Putamen (tissue), 1 donor: ENCODE data around the gene DPH6.
"Not testable (repeated sequence)": the region's sequence is repeated elsewhere in the genome, so short reads cannot be mapped to it uniquely, and the experiment has no call there.

Experiments
- DNase-seq: peaks from one replicate; pipeline ENCODE4 v3.0.0-alpha.2; 2016; ENCODE audit warnings: low spot score

DPH6 gene

DNA sequence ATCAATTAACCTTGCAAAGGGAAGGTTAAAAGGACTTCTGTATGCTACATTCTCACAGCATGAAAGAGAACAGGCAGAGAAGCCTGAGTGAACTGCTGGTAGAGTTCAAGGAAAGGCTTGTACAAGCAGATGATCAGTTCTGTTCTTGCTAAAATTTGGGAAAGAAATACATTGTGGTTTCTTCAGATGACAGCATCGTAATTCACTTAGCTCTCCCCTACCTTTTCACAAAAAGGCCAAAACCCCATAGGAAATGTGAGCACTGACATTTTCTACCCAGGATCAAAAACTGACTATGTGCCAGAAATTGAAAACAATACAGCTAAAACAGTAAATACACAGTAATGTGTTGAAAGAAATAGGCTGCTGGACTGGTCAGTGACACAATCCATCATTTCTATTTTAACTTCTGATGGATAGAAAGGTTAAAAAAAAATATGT is 216.4 kb downstream of the DPH6 start:
- DNase-seq = no peak

DNA sequence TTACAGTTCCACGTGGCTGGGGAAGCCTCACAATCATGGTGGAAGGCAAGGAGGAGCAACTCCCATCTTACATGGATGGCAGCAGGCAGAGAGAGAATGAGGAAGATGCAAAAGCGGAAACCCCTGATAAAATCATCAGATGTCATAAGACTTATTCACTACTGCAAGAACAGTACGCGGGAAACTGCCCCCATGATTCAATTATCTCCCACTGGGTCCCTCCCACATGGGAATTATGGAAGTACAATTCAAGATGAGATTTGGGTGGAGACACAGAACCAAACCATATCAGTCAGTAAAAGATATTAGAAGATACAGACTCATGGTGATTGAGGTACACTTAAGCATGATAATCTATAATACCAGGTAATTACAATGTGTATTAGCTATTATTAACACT is 217.1 kb downstream of the DPH6 start:
- not testable (repeated sequence) for DNase-seq

DNA sequence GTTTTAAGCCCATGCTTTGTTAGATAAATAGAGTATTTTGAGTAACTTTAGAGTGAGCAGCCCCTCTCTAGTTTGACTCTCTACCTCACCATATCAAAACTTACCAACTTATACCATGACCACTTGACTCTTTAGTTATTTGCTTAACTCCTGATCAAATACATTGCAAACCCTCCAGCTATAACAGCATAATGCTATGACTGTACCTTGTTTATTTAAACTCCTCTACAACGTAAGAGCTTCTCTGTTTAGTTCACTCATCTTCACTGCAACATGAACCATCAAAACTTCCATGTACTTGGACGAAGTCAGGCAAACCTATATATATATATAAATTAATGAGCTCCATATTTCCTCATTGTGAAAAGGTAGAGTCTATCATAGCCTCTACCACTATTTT is 218.2 kb downstream of the DPH6 start:
- no peak for DNase-seq

DNA sequence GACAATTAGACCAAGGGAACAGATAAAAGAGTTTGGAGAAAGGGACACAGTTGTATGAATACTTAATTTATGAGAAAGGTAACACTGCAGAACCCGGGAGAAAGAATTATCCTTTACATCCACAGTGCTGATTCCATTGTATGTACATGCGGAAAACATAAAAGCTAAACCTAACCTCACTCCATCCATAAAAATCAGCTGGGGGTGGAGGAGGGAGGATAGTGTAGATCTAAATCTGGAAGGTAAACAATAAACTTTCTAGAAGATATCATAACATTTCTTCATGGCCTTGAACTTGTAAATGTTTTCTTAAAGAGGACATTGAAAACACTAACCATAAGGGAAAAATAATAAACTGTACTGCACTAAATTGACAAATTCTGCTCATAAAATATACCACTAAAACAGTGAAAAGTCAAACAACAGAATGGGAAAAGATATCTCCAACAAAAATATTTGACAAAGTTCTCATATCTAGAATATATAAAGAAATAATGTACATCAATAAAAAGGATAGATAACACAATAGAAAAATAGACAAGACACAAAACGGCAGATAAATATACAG is 220.5 kb downstream of the DPH6 start:
- no peak for DNase-seq

DNA sequence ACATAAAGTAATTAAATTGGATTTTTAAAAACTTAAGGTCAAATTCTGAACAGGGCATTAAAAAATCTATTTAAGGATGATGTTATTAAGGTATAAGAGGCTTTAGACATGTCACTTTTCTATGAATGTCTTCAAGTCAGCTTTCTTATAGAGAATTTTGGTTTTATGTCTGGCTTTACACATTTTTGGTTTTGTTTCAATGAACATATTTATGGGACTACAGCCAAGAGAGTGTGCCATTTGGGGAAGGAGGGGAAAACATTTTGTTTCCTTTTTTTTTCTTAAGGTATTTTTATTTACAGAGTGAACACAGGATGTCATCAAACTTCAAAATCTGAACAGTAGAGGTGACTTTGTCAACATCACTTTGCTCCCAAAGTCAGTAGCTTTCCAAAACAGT is 222.8 kb downstream of the DPH6 start:
- DNase-seq = no peak

DNA sequence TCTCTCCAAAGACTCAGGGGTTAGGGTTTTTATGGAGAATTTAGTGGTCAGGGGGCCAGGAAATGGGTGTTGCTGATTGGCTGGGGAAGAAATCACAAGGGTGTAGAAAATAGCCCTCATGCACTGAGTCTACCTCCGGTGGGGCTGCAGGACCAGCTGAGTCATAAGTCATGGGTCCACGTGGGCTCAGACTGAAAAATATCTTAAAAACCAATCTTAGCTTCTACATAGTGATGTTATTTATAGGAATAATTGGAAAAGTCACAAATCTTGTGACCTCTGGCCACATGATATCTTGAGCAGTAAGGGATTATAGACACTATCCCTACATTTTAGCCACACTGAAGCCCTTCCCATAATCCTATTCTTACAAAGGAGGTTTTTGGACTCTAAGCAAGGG is 224.0 kb downstream of the DPH6 start:
- no peak for DNase-seq

DNA sequence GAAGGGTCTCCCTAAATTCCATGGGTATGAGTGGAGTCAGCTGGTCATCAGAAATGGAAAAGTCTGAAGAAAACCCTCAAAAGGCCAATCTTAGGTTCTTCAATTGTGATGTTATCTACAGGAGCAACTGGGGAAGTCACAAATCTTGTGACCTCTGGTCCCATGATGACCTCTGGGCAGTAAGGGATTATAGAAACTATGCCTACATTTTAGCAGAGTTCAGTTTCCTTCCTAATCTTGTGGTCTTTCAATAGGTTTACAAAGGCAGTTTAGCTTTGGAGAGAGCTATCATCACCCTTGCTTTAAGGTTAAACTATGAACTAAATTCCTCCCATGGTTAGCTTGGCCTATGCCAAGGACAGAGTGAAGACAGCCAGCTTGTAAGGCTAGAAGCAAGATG is 225.1 kb downstream of the DPH6 start:
- no peak for DNase-seq
